HG03139 (cell line): ENCODE data around the gene GORASP2.

Source experiments
- ATAC-seq: cut with Tn5 transposase; IDR thresholded peaks from one replicate; pipeline ENCODE4 v1.9.1; 2021; ENCODE audit not compliant: unreplicated experiment

Gene GORASP2

DNA sequence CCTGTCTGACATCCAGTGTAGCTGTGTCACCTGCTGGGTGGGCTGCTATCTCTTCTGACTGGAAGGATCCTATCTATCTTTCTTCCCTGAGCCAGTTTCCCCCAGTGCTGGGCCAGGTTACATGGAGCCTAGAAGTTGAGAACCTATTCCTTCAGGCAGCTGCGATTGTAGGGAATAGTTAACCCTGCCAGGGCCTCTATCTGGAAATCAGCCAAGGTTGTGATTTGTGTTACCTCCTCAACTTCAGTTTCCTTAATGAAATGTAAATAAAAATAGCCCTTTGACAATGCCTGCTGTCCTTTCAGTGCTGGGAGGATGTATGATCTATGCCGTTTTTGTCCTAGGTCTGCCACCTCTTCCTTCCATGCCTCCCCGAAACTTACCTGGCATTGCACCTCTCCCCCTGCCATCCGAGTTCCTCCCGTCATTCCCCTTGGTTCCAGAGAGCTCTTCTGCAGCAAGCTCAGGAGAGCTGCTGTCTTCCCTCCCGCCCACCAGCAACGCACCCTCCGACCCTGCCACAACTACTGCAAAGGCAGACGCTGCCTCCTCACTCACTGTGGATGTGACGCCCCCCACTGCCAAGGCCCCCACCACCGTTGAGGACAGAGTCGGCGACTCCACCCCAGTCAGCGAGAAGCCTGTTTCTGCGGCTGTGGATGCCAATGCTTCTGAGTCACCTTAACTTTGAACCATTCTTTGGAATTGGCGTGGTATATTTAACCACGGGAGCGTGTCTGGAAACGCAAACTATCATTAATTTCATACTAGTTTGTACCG, 36.6 kb downstream of the GORASP2 start:
- ATAC-seq: no peak

GRCh38 chr2:170966648-170967396, 37.8 kb downstream of the GORASP2 start:
- ATAC-seq: no peak

DNA sequence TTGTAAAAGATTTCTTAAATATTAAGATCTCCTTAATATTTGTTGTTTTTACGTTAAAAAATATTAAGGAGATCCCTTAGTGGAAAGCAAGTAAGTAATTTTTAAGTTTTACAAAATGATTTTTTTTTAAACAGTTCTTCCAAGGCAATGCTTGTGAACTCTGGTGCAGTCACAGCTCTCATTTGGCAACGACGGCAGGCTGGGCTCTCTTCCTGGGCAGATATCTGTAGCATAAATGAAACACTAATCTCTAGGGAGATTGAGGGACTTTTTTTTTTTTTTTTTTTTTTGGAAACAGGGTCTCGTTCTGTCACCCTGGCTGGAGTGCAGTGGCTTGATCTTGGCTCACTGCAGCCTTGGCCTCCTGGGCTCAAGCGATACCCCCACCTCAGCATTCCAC, 38.5 kb downstream of the GORASP2 start:
- no peak for ATAC-seq

DNA sequence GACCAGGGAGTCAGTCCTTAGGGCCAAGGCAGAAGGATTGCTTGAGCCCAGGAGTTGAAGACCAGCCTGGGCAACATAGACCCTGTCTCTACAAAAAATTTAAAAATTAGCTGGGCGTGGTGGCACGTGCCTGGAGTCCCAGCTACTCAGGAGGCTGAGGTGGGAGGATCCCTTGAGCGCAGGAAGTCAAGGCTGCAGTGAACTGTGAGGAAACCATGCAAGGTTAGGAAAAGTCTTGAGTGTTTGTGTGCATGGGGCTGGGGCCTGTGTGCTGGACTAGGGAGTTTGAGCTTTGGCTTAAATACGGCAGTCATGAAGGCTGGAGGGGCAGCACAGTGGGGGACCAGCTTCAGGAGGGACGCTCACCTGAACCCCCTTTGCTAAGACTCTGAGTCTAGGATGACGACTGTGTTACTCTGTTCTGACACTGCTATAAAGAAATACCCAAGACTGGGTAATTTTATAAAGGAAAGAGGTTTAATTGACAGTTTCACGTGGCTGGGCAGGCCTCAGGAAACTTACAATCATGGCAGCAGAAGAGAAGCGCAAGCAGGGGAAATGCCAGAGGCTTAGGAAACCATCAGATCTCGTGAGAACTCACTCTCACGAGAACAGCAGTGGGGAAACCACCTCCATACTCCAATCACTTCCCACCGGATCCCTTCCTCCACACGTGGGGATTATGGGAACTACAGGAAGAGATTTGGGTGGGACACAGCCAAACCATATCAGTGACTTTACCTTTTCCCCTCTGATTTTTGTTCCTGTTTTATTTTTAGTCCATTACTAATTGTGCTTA, 39.4 kb downstream of the GORASP2 start:
- no peak for ATAC-seq

- no peak for ATAC-seq
Measured at GRCh38 chr2:170969030-170969429, 40.0 kb downstream of the GORASP2 start.

DNA sequence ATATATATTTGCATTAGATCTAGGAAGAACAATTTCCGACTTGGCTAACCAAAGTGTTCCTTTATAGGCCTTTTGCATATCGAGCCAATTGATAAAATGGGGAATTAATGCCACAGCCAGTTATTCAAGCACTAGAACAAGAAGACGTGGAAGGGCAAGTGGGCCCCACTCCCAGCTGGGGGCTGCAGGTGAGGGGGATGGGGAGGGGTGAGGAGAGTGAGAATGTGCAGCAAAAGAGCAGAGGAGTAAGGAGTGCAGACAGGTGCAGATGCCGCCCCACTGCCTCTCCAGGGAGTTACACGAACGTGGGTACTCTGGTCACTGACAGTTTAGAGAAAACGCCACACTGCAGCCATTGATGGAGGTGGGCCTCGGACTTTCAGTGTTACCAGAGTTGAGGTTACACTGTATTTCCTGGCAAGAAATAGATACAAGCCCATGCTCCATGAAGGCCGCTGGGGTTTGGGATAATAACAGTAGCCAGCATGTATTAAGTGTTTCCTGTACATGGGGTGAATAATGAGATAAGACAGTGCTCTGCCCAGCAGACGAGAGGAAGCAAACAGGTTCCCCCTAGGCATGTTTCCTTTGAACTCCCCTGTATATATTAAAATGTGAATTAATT, 40.9 kb downstream of the GORASP2 start:
- no peak for ATAC-seq

GRCh38 chr2:170971071-170971470, 42.0 kb downstream of the GORASP2 start:
- no peak for ATAC-seq

GRCh38 chr2:170972296-170973224, 43.5 kb downstream of the GORASP2 start:
- ATAC-seq: no peak

- no peak for ATAC-seq
Measured at GRCh38 chr2:170973225-170973491, 44.1 kb downstream of the GORASP2 start.

DNA sequence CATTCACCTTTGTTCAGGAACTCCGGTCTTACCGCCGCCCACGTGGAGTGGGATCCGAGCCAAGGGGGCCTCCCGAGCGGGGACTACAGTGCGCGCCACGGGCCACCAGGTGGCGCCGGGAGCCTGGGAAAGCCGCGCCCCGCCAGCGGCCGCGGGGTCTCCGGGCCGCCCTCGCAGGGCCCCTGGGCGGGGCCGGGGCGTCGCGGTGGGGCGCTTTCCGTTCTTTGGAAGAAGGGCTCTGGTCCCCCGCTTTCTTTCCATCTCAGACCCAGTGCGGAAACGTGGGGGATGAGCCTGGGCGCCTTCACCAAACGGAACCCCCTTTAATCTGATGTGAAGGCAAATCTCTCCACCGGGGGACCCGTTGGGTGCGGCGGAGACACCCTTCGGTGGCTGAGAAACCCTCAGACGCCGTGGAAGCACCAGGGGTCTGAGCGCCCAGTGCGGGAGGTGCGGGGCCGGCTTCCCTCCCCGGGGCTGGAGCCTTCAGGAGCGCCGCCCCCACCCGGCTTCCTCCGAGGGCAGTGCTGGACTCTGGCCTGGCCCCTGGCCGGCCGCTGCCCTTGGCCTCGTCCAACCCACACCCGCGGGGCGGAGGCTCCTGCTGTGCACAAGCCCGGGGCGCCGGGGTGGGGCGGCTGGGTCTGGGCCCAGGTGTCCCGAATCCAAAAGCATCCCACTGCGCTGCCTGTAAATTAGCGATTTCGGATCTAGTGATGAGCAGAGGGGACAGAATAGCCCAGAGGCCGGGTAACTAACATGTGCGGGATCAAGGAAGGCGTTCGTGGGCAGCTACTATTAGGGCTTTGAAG, 44.6 kb downstream of the GORASP2 start:
- ATAC-seq: peak; percentile 86

- ATAC-seq: no peak
Measured at GRCh38 chr2:170974304-170974993, 45.4 kb downstream of the GORASP2 start.

GRCh38 chr2:170975127-170975942, 46.3 kb downstream of the GORASP2 start:
- ATAC-seq: no peak

DNA sequence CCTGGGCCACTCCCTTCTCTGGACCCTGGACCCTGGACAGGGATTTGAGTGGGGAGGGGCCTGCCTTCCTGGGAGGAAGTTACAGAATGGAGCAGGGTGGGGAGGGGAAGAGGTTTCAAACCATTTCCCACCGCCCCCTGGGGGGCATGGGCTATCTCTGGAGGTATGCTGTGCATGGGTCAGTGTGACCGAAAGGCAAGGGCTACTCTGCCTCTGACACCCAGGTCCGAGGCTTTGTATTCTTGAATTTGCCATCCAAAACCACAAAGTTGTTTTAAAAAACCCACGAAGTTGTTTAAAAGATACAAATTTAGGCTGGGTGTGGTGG, 46.9 kb downstream of the GORASP2 start:
- ATAC-seq: no peak

GRCh38 chr2:170984079-170984478, 55.0 kb downstream of the GORASP2 start:
- ATAC-seq: no peak

- no peak for ATAC-seq
Measured at GRCh38 chr2:170985407-170985806, 56.4 kb downstream of the GORASP2 start.

DNA sequence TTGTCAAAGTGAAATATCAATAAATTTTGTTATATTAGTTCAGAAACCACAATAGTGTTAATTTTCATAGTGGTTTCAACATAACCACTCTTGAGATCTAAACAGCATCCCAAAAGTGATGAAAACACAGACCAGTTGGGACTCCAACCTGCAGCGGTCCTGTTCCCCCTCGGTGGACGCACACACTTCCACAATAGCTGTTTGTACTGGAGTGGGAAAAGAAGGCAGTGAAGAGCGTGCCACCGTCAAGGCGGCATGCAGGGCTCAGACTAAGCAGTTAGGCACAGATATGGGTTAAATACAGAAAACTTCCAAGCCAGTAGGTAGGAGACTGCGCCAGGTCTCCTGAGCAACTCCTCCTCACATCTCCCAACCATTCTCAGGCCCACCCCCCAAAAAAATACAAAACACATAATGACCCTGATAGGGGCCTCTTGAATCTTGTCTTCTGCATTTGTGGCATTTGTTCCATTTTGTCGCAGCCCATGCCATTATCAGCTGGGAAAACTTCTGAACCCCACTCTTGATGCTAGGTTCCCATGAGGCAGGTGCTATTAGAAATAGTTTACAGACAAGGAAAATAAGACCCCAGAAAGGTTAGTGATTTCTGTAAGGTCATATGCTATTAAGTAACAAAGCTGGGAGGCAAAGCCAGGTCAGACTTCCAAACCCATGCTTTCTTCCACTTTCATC, 57.7 kb downstream of the GORASP2 start:
- ATAC-seq: no peak

- no peak for ATAC-seq
Measured at GRCh38 chr2:170991398-170992182, 62.5 kb downstream of the GORASP2 start.
